K562 (cell line): ENCODE data around the gene CCDC167. TPM values are rescaled to one million over a fixed set of nuclear protein-coding genes. Genes with fewer than 3 reads are reported as not detected.

Experiments
- ATAC-seq: fragments of 200-7000 bp; cut with Tn5 transposase; 3 replicates; pipeline ENCODE4 v1.9.1; 2020; ENCODE audit warnings: moderate library complexity
- BruUV-seq: library from RNA; stranded (reverse); fragments of 400-500 nt; replicated peaks from 2 replicates; lab custom pipeline; 2021; lab: Mats Ljungman, UMichigan
- CTCF ChIA-PET: fragments of 300-600 bp; formaldehyde crosslinking; extraction: SDS; loops from one replicate; lab custom pipeline; 2021; ENCODE audit warnings: low intra/inter-chr PET ratio; lab: Yijun Ruan, JAX
- POLR2A ChIA-PET: fragments of 300-600, 350-650 bp; sonication (Branson Sonifier 250); formaldehyde crosslinking; extraction: SDS; loops from one replicate; lab custom pipeline; 2021; ENCODE audit warnings: antibody characterized with exemption, inconsistent platforms; lab: Yijun Ruan, JAX
- DNase-seq, 4 experiments: peaks; one replicate each; pipeline versions ENCODE4 v3.0.0 to v3.0.0-alpha.2; 2011 to 2018; ENCODE audit warnings: low spot score in 3 of 4, mixed read lengths in 3 of 4; ENCODE audit errors: extremely low read depth in 1 of 4
- FAIRE-seq: peaks from 2 replicates; lab custom pipeline; 2011; peaks lifted over from hg19 to GRCh38; lab: Jason Lieb, UNC
- H2AFZ ChIP-seq: 2 replicates; pipeline ENCODE4 v1.6.0; 2011; ENCODE audit warnings: low read depth, low read length, control low read depth, inconsistent platforms
- H3K27ac ChIP-seq: fragments of 200-600 bp; 3 replicates; pipeline ENCODE4 v1.8.0; 2011; ENCODE audit warnings: low read depth, mild to moderate bottlenecking, control low read depth, inconsistent platforms, low read length, moderate library complexity, mixed read lengths; ENCODE audit errors: extremely low read depth
- H3K27me3 ChIP-seq, 2 experiments: fragments of 300-600 bp in 1 of 2; 2 replicates in 1 of 2; 3 replicates in 1 of 2; pipeline versions ENCODE4 v1.6.0 to v1.8.0; 2011; ENCODE audit warnings: inconsistent platforms in 2 of 2, low read length in 2 of 2, mild to moderate bottlenecking in 1 of 2, mixed read lengths in 1 of 2, moderate library complexity in 1 of 2; ENCODE audit not compliant: control insufficient read depth in 2 of 2, insufficient read depth in 2 of 2
- H3K36me3 ChIP-seq: fragments of 300-600 bp; 3 replicates; pipeline ENCODE4 v1.8.0; 2011; ENCODE audit warnings: mild to moderate bottlenecking, low read length, inconsistent platforms; ENCODE audit not compliant: control insufficient read depth, insufficient read depth
- H3K4me1 ChIP-seq, 2 experiments: fragments of 200-600 bp in 1 of 2; replicated peaks in 1 of 2; 2 replicates in 1 of 2; 3 replicates in 1 of 2; pipeline versions ENCODE4 v1.5.1 to v1.8.0; 2011; ENCODE audit warnings: inconsistent platforms in 2 of 2, low read length in 2 of 2, mild to moderate bottlenecking in 1 of 2, mixed read lengths in 1 of 2, moderate library complexity in 1 of 2; ENCODE audit not compliant: control insufficient read depth in 2 of 2, insufficient read depth in 2 of 2
- H3K4me2 ChIP-seq: 2 replicates; pipeline ENCODE4 v1.6.1; 2011; ENCODE audit warnings: low read length, control low read depth, inconsistent platforms, mixed read lengths; ENCODE audit not compliant: insufficient read depth
- H3K4me3 ChIP-seq: fragments of 200-600 bp; sonication (generic), shearing (Covaris generic); 2 replicates; pipeline ENCODE4 v1.5.1; 2016; ENCODE audit warnings: control low read depth, inconsistent platforms
- H3K79me2 ChIP-seq: fragments of 200-600 bp; 3 replicates; pipeline ENCODE4 v1.8.0; 2011; ENCODE audit warnings: low read length, inconsistent platforms; ENCODE audit not compliant: control insufficient read depth, insufficient read depth
- H3K9ac ChIP-seq, 2 experiments: 2 replicates each; pipeline versions ENCODE4 v1.6.0 to v1.6.1; 2011; ENCODE audit warnings: low read depth in 2 of 2, low read length in 2 of 2, control low read depth in 1 of 2, inconsistent platforms in 1 of 2, mild to moderate bottlenecking in 1 of 2, mixed read lengths in 1 of 2; ENCODE audit not compliant: insufficient read depth in 1 of 2
- H3K9me1 ChIP-seq: one replicate; pipeline ENCODE4 v1.6.0; 2011; ENCODE audit warnings: inconsistent platforms, mild to moderate bottlenecking, low read length, moderate library complexity; ENCODE audit not compliant: control insufficient read depth, insufficient read depth
- H3K9me3 ChIP-seq: replicated peaks from 2 replicates; pipeline ENCODE4 v1.5.1; 2011; ENCODE audit warnings: low read depth, low read length, inconsistent platforms; ENCODE audit not compliant: control insufficient read depth, insufficient read depth
- H4K20me1 ChIP-seq: replicated peaks from 2 replicates; pipeline ENCODE4 v1.6.1; 2011; ENCODE audit warnings: low read length, inconsistent platforms, mixed read lengths; ENCODE audit not compliant: control insufficient read depth, insufficient read depth
- ARNT ChIP-seq, 2 experiments: fragments of 450-650 bp; IDR thresholded peaks; 2 replicates each; pipeline ENCODE4 v1.6.1; 2016; ENCODE audit warnings: mild to moderate bottlenecking in 1 of 2
- DEAF1 ChIP-seq: fragments of 450-650 bp; formaldehyde crosslinking; IDR thresholded peaks from 2 replicates; pipeline ENCODE4 v1.4.0; 2020; ENCODE audit warnings: mild to moderate bottlenecking, moderate library complexity
- FOXA3 ChIP-seq, 2 experiments: fragments of 450-650 bp in 1 of 2; sonication (generic) in 1 of 2; formaldehyde crosslinking; IDR thresholded peaks in 1 of 2; conservative IDR thresholded peaks in 1 of 2; 2 replicates each; pipeline versions ENCODE4 v1.4.0 to v1.8.0; 2020 to 2022; ENCODE audit warnings: mild to moderate bottlenecking in 2 of 2, missing genetic modification reagents in 1 of 2
- IFI16 ChIP-seq: fragments of 250-450 bp; sonication (Bioruptor Pico); IDR thresholded peaks from 2 replicates; pipeline ENCODE4 v2.1.2; 2022; ENCODE audit warnings: mild to moderate bottlenecking, inconsistent platforms
- MITF ChIP-seq: IDR thresholded peaks from 2 replicates; pipeline ENCODE4 v1.6.1; 2014; ENCODE audit warnings: antibody characterized with exemption
- PATZ1 ChIP-seq: fragments of 250-450 bp; sonication (Bioruptor Pico); IDR thresholded peaks from 2 replicates; pipeline ENCODE4 v1.5.0; 2020; ENCODE audit warnings: mild to moderate bottlenecking, borderline replicate concordance
- RFX1 ChIP-seq: fragments of 450-650 bp; IDR thresholded peaks from 2 replicates; pipeline ENCODE4 v1.6.1; 2016; ENCODE audit warnings: mild to moderate bottlenecking, moderate library complexity
- SAP30 ChIP-seq: fragments of 200-600 bp; sonication (generic); IDR thresholded peaks from 2 replicates; pipeline ENCODE4 v1.6.1; 2012; ENCODE audit warnings: borderline replicate concordance, low read depth, mild to moderate bottlenecking, moderate library complexity, low read length, control low read depth, inconsistent platforms; ENCODE audit not compliant: insufficient read depth, poor library complexity, severe bottlenecking
- SMARCA4 ChIP-seq: fragments of 450-650 bp; IDR thresholded peaks from 2 replicates; pipeline ENCODE4 v1.6.1; 2016
- SP2 ChIP-seq: IDR thresholded peaks from 2 replicates; pipeline ENCODE4 v1.6.1; 2011; ENCODE audit warnings: mild to moderate bottlenecking, low read depth, low read length, moderate library complexity; ENCODE audit not compliant: poor library complexity, severe bottlenecking; ENCODE audit errors: extremely low read depth
- SREBF1 ChIP-seq: fragments of 150-350 bp; IDR thresholded peaks from 2 replicates; pipeline ENCODE4 v1.6.1; 2014; ENCODE audit warnings: antibody characterized with exemption, low read depth, low read length, borderline replicate concordance
- TAF7 ChIP-seq: fragments of 450-650 bp; IDR thresholded peaks from 2 replicates; pipeline ENCODE4 v1.6.1; 2016; ENCODE audit warnings: missing genetic modification characterization, missing compliant biosample characterization
- TARDBP ChIP-seq: fragments of 450-650 bp; IDR thresholded peaks from 2 replicates; pipeline ENCODE4 v1.6.1; 2016
- ZBTB5 ChIP-seq: fragments of 450-650 bp; IDR thresholded peaks from 2 replicates; pipeline ENCODE4 v1.6.1; 2017; ENCODE audit warnings: antibody characterized with exemption
- ZEB2 ChIP-seq: fragments of 450-650 bp; IDR thresholded peaks from 2 replicates; pipeline ENCODE4 v1.6.1; 2016
- ZNF274 ChIP-seq: IDR thresholded peaks from 2 replicates; pipeline ENCODE4 v1.6.1; 2011; ENCODE audit warnings: low read depth, mild to moderate bottlenecking, low read length, moderate library complexity, borderline replicate concordance
- ZNF717 ChIP-seq: fragments of 250-450 bp; sonication (Bioruptor Pico); IDR thresholded peaks from 2 replicates; pipeline ENCODE4 v1.5.0; 2021
- WGBS: fragments of 100-300 bp; shearing (Covaris generic); methylation state at CpG from one replicate; pipeline ENCODE4 v1.1.6; 2016; ENCODE audit warnings: low coverage, mixed read lengths; ENCODE audit not compliant: insufficient coverage; ENCODE audit errors: missing lambda C conversion rate; 5-methylcytosine and 5-hydroxymethylcytosine counted together
- in situ Hi-C: fragments of 300-500 bp; cut with MboI; formaldehyde crosslinking; loops from 4 replicates; pipeline ENCODE4 v1.15.0; 2018; ENCODE audit warnings: inconsistent platforms, mixed read lengths
- intact Hi-C: fragments of 100-400 bp; cut with micrococcal nuclease; formaldehyde crosslinking; loops from 2 replicates; pipeline ENCODE4 v1.14.2; 2022
- polyA plus RNA-seq, 8 experiments: library from polyadenylated mRNA; depleted of rRNA in 4 of 8; stranded (reverse) in 5 of 8; unstranded in 3 of 8; fragments of >200 nt; fragmentation: Nextera tagmentation in 2 of 8; fragmentation: Illumina TruSeq in 1 of 8; extraction: Ambion mirVana in 2 of 8; extraction: Trizol in 1 of 8; gene quantifications; 2 replicates each; pipeline versions ENCODE4 v1.2.1 to v1.2.3, GENCODE V29; 2011 to 2014; ENCODE audit warnings: inconsistent platforms in 1 of 8, missing spikeins in 1 of 8
- total RNA-seq, 7 experiments: library from RNA; depleted of rRNA in 6 of 7; stranded (reverse); fragments of >200 nt in 6 of 7; fragmentation: Illumina TruSeq in 2 of 7; extraction: Trizol in 2 of 7; gene quantifications; 2 replicates each; pipeline versions ENCODE4 v1.2.1 to v1.2.3, GENCODE V29; 2011 to 2021; ENCODE audit warnings: low replicate concordance in 1 of 7

CCDC167 gene
- total and polyA plus RNA-seq, 9 of the 15 experiments (the other 6 are each of a cell fraction or from before 2014, with no cell fraction given), result 26.0 to 114 (median 45.2) TPM

- ChIA-PET POLR2A (interaction anchor here (0.7 to 1.7 kb wide), 2 partner anchors 18 to 85 kb away, joined by 3 to 6 read pairs; no protein-coding TSS in a partner anchor), CTCF (no interaction called here)
- no peak for ATAC-seq
- no TSS peak for BruUV-seq
- H3K9me3 ChIP-seq, result no peaks in the 10 kb centered on the region
- H3K9ac ChIP-seq, result no peak overlapping the region
- no peaks in the 10 kb centered on the region for H3K79me2 ChIP-seq
- peak; percentile 11 for FAIRE-seq
- no peak overlapping the region for H3K4me3 ChIP-seq
- peaks cover 50 to 65% of the 10 kb centered on the region in 2 experiments for H3K27me3 ChIP-seq
- H4K20me1 ChIP-seq, result peaks cover 10% of the 10 kb centered on the region; the same call in 1 of the 2 replicates
- no peak overlapping the region for H3K27ac ChIP-seq
- no peak for DNase-seq
- no peaks in the 10 kb centered on the region for H3K4me1 ChIP-seq
- intact Hi-C loops, result no loop called here
- in situ Hi-C loops, result no loop called here
- H3K9me1 ChIP-seq, result no peaks in the 10 kb centered on the region
- no peak overlapping the region for H2AFZ ChIP-seq
- WGBS, result 7% methylated on average over 5 of the region's 5 CpGs
- H3K4me2 ChIP-seq, result no peak overlapping the region
- H3K36me3 ChIP-seq, result no peaks in the 10 kb centered on the region
- no peak for TF ChIP-seq RFX1
- no peak for TF ChIP-seq SREBF1
- TF ChIP-seq IFI16 (CRISPR knock-in tag), result no peak
- no peak for TF ChIP-seq DEAF1 (CRISPR knock-in tag)
- no peak for TF ChIP-seq ZEB2
- no peak for TF ChIP-seq MITF
- TF ChIP-seq SMARCA4, result no peak
- TF ChIP-seq ARNT (IDR thresholded peaks at IDR 0.05), result no peak
- no peak for TF ChIP-seq PATZ1
- TF ChIP-seq TAF7 (tag), result no peak
- TF ChIP-seq SP2, result no peak
- no peak for TF ChIP-seq ZNF274
- TF ChIP-seq ZBTB5, result no peak
- TF ChIP-seq TARDBP, result no peak
- no peak for TF ChIP-seq FOXA3 (CRISPR knock-in tag; conservative IDR thresholded peaks at IDR 0.05 in 1 of 2, IDR thresholded peaks at IDR 0.05 in 1 of 2)
- no peak for TF ChIP-seq SAP30
- no peak for TF ChIP-seq ZNF717
These were observed 11.5 kb upstream of the CCDC167 start for GRCh38 chr6:37511201-37511600.
